NB4 (cell line): ENCODE results near the gene ADAM8.
A peak's percentile ranks its signal among the peaks of the same experiment; 100 is the strongest.

ENCODE experiments used
- DNase-seq: peaks from one replicate; pipeline ENCODE4 v3.0.0; 2010; ENCODE audit warnings: low read depth
- H3K4me3 ChIP-seq: one replicate; pipeline ENCODE4 v1.5.1; 2011; ENCODE audit warnings: mild to moderate bottlenecking, low read depth, low read length, moderate library complexity
- CTCF ChIP-seq: IDR thresholded peaks from one replicate; pipeline ENCODE4 v1.5.1; 2012; ENCODE audit warnings: low read depth, low read length
- MYC ChIP-seq: IDR thresholded peaks from 2 replicates; pipeline ENCODE4 v1.6.1; 2011; ENCODE audit warnings: low read depth, low read length
- POLR2A ChIP-seq: IDR thresholded peaks from 2 replicates; pipeline ENCODE4 v1.6.1; 2011; ENCODE audit warnings: mild to moderate bottlenecking; ENCODE audit not compliant: insufficient read length; ENCODE audit errors: extremely low read depth
- TF ChIP-seq, protein P1 (sequence below): IDR thresholded peaks from 2 replicates; pipeline ENCODE4 v1.6.1; 2011; ENCODE audit warnings: low read depth, low read length

The ADAM8 gene

GRCh38 chr10:133297504-133297903 is 20.8 kb upstream of the ADAM8 start:
- H3K4me3 ChIP-seq = no peak overlapping the region
- no peak for DNase-seq
- no peak for TF ChIP-seq MYC
- TF ChIP-seq, protein P1, sequence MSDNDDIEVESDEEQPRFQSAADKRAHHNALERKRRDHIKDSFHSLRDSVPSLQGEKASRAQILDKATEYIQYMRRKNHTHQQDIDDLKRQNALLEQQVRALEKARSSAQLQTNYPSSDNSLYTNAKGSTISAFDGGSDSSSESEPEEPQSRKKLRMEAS = no peak
- no peak for TF ChIP-seq CTCF
- no peak for TF ChIP-seq POLR2A

- no peak for TF ChIP-seq CTCF
- no peak for TF ChIP-seq POLR2A
- TF ChIP-seq MYC = no peak
Observed at GRCh38 chr10:133295426-133296320, 19.0 kb upstream of the ADAM8 start.

GRCh38 chr10:133294189-133294588 is 17.5 kb upstream of the ADAM8 start:
- DNase-seq = no peak
- no peak overlapping the region for H3K4me3 ChIP-seq
- no peak for TF ChIP-seq POLR2A
- TF ChIP-seq MYC = no peak
- TF ChIP-seq, protein P1 = no peak
- TF ChIP-seq CTCF = no peak

More at GRCh38 chr10:133295426-133296320, 19.0 kb upstream of the ADAM8 start:
- no peak overlapping the region for H3K4me3 ChIP-seq
- DNase-seq = no peak

GRCh38 chr10:133293810-133294119 is 17.1 kb upstream of the ADAM8 start:
- TF ChIP-seq POLR2A = no peak
- no peak for TF ChIP-seq MYC
- TF ChIP-seq CTCF = no peak
- TF ChIP-seq, protein P1 = no peak
- no peak overlapping the region for H3K4me3 ChIP-seq
- DNase-seq = no peak

GRCh38 chr10:133292919-133293809 is 16.5 kb upstream of the ADAM8 start:
- DNase-seq = peak; percentile 91
- no peak overlapping the region for H3K4me3 ChIP-seq
- no peak for TF ChIP-seq POLR2A
- no peak for TF ChIP-seq MYC
- TF ChIP-seq CTCF = no peak
- TF ChIP-seq, protein P1 = no peak
